Ascending aorta (tissue), 2 donors: ENCODE data around the gene LKAAEAR1. TPM values are rescaled to one million over a fixed set of nuclear protein-coding genes. Genes with fewer than 3 reads are reported as not detected.

Experiments used
- DNase-seq, 2 donors: peaks; one replicate each; pipeline ENCODE4 v3.0.0-alpha.2; 2019; ENCODE audit warnings: low spot score in 2 of 2
- H3K27ac ChIP-seq, 2 donors: fragments of 200-600 bp; sonication (generic); one replicate each; pipeline ENCODE4 v1.5.1; 2016 to 2017; ENCODE audit warnings: mild to moderate bottlenecking in 1 of 2
- H3K27me3 ChIP-seq: fragments of 200-600 bp; sonication (generic); one replicate; pipeline ENCODE4 v1.5.1; 2017
- H3K36me3 ChIP-seq, 2 donors: fragments of 200-600 bp; sonication (generic); one replicate each; pipeline ENCODE4 v1.5.1; 2016
- H3K4me1 ChIP-seq, 2 donors: fragments of 200-600 bp; sonication (generic); one replicate each; pipeline ENCODE4 v1.5.1; 2016 to 2017; ENCODE audit warnings: mild to moderate bottlenecking in 1 of 2
- H3K4me3 ChIP-seq, 2 donors: fragments of 200-600 bp; sonication (generic); one replicate each; pipeline ENCODE4 v1.5.1; 2016 to 2017; ENCODE audit warnings: mild to moderate bottlenecking in 1 of 2
- H3K9me3 ChIP-seq, 2 donors: fragments of 200-600 bp; sonication (generic); one replicate each; pipeline ENCODE4 v1.5.1; 2016
- intact Hi-C: fragments of 100-400 bp; cut with DNase I; formaldehyde crosslinking; loops from one replicate; pipeline ENCODE4 v1.15.1; 2023
- total RNA-seq: library from RNA; depleted of rRNA; stranded (reverse); fragments of >200 nt; gene quantifications from one replicate; pipeline ENCODE4 v1.1.0, GENCODE V29; 2016
- TF ChIP-seq, protein P1 (sequence below), 3 experiments: fragments of 200-600 bp in 2 of 3; fragments of 450-650 bp in 1 of 3; sonication (generic) in 2 of 3; IDR thresholded peaks; one replicate each; pipeline ENCODE4 v1.5.1; 2016 to 2019; ENCODE audit warnings: antibody characterized with exemption in 3 of 3, mild to moderate bottlenecking in 1 of 3, moderate library complexity in 1 of 3

LKAAEAR1 gene
- total RNA-seq, 1 donor from 2014 or later, result not detected

DNA sequence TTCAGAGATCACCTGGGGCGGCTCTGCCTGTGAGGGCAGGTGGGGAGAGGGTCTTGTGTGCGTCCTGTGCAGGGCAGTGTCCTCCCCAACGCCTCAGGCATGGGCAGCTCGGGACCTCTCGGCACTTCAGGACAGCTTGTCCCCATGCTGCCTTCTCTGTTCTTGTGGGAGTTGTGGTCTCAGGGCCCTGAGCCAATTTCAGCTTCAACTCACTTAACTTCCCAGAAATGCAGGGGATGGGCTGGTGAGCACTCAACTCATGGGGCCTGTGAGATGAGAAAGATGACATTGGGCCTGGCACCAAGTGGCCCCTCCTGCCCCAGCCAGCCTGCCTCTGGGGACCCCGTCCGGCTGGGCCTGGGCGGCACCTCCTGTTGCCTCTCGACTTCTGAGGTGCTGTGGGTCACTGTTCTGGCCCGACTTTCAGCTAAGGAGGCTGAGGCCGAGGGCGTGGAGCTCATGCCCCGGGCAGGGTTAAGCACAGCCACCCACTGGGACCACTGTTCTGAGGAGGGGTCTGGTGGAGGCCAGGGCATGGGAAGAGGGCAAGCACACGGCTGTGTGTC, 11.6 kb downstream of the LKAAEAR1 start:
- DNase-seq, result no peak
- Histone ChIP-seq H3K27me3 (no peaks in the 10 kb centered on the region), H3K4me3 (no peak overlapping the region), H3K27ac (no peak overlapping the region), H3K36me3 (peaks cover 34 to 51% of the 10 kb centered on the region in 2 donors), H3K4me1 (no peaks in the 10 kb centered on the region), H3K9me3 (no peaks in the 10 kb centered on the region)
- TF ChIP-seq, protein P1, sequence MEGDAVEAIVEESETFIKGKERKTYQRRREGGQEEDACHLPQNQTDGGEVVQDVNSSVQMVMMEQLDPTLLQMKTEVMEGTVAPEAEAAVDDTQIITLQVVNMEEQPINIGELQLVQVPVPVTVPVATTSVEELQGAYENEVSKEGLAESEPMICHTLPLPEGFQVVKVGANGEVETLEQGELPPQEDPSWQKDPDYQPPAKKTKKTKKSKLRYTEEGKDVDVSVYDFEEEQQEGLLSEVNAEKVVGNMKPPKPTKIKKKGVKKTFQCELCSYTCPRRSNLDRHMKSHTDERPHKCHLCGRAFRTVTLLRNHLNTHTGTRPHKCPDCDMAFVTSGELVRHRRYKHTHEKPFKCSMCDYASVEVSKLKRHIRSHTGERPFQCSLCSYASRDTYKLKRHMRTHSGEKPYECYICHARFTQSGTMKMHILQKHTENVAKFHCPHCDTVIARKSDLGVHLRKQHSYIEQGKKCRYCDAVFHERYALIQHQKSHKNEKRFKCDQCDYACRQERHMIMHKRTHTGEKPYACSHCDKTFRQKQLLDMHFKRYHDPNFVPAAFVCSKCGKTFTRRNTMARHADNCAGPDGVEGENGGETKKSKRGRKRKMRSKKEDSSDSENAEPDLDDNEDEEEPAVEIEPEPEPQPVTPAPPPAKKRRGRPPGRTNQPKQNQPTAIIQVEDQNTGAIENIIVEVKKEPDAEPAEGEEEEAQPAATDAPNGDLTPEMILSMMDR (IDR thresholded peaks at IDR 0.05), result no peak
- intact Hi-C loops, result no loop called here

- intact Hi-C loops, result no loop called here
- DNase-seq, result no peak
- Histone ChIP-seq H3K27me3 (no peaks in the 10 kb centered on the region), H3K36me3 (peaks cover 34 to 51% of the 10 kb centered on the region in 2 donors), H3K9me3 (no peaks in the 10 kb centered on the region), H3K4me1 (no peaks in the 10 kb centered on the region), H3K27ac (no peak overlapping the region), H3K4me3 (no peak overlapping the region)
- TF ChIP-seq, protein P1 (IDR thresholded peaks at IDR 0.05), result no peak
These were observed 12.6 kb downstream of the LKAAEAR1 start for GRCh38 chr20:64071341-64072332.

GRCh38 chr20:64070244-64070993, 13.8 kb downstream of the LKAAEAR1 start:
- Histone ChIP-seq H3K27me3 (no peaks in the 10 kb centered on the region), H3K4me1 (peaks cover 0 to 4% of the 10 kb centered on the region in 2 donors), H3K9me3 (no peaks in the 10 kb centered on the region), H3K4me3 (no peak overlapping the region), H3K27ac (no peak overlapping the region), H3K36me3 (peaks cover 34 to 51% of the 10 kb centered on the region in 2 donors)
- TF ChIP-seq, protein P1 (IDR thresholded peaks at IDR 0.05), result no peak
- intact Hi-C loops, result no loop called here
- no peak for DNase-seq

- no peak overlapping the region for H3K4me3 ChIP-seq
- H3K27ac ChIP-seq, result no peak overlapping the region
- H3K4me1 ChIP-seq, result peaks cover 3 to 10% of the 10 kb centered on the region in 2 donors
- intact Hi-C loops, result no loop called here
- DNase-seq, result no peak
- no peaks in the 10 kb centered on the region for H3K9me3 ChIP-seq
- H3K36me3 ChIP-seq, result peaks cover 34 to 51% of the 10 kb centered on the region in 2 donors
- TF ChIP-seq, protein P1 (IDR thresholded peaks at IDR 0.05), result peak in 2 of 3 experiments; percentile 49 to 54
- no peaks in the 10 kb centered on the region for H3K27me3 ChIP-seq
These were observed 14.5 kb downstream of the LKAAEAR1 start for GRCh38 chr20:64069614-64070243.

GRCh38 chr20:64069209-64069613, 15.0 kb downstream of the LKAAEAR1 start:
- Histone ChIP-seq H3K4me1 (peaks cover 4 to 15% of the 10 kb centered on the region in 2 donors), H3K9me3 (no peaks in the 10 kb centered on the region), H3K36me3 (peaks cover 31 to 47% of the 10 kb centered on the region in 2 donors), H3K27me3 (no peaks in the 10 kb centered on the region), H3K4me3 (no peak overlapping the region), H3K27ac (no peak overlapping the region)
- DNase-seq, result no peak
- TF ChIP-seq, protein P1 (IDR thresholded peaks at IDR 0.05), result no peak
- intact Hi-C loops, result no loop called here
